Sigmoid colon (tissue), 4 donors: ENCODE results near the gene TMEM179.

Experiments
- POLR2AphosphoS5 ChIP-seq, 4 donors: sonication (generic); formaldehyde crosslinking; IDR thresholded peaks; one replicate each; pipeline ENCODE4 v1.6.1; 2017; ENCODE audit warnings: antibody characterized with exemption in 4 of 4
- TF ChIP-seq, protein P1 (sequence below), 4 experiments: fragments of 450-650 bp in 3 of 4; fragments of 200-600 bp in 1 of 4; IDR thresholded peaks; one replicate each; pipeline ENCODE4 v1.5.1; 2016 to 2019; ENCODE audit warnings: antibody characterized with exemption in 4 of 4, mild to moderate bottlenecking in 3 of 4, moderate library complexity in 2 of 4

DNA sequence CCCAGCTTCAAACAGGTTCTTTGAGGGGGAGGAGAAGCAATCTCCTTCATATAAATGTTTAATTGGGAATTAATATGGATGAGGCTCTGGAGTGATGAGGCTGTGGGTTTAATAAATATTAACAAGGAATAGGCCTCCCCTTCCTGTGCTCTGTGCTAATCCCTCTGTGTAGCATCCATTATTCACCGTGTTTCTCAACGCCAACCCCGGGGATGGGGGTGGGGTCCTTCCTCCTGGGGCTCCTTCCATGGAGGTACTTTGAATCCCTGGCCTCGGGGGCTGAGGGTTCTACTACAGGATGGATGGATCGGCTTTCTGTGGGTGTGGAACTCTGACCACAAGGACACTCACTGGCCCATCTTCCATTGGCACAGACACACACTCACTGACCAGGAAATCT is 34.9 kb upstream of the TMEM179 start:
- TF ChIP-seq, protein P1, sequence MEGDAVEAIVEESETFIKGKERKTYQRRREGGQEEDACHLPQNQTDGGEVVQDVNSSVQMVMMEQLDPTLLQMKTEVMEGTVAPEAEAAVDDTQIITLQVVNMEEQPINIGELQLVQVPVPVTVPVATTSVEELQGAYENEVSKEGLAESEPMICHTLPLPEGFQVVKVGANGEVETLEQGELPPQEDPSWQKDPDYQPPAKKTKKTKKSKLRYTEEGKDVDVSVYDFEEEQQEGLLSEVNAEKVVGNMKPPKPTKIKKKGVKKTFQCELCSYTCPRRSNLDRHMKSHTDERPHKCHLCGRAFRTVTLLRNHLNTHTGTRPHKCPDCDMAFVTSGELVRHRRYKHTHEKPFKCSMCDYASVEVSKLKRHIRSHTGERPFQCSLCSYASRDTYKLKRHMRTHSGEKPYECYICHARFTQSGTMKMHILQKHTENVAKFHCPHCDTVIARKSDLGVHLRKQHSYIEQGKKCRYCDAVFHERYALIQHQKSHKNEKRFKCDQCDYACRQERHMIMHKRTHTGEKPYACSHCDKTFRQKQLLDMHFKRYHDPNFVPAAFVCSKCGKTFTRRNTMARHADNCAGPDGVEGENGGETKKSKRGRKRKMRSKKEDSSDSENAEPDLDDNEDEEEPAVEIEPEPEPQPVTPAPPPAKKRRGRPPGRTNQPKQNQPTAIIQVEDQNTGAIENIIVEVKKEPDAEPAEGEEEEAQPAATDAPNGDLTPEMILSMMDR (IDR thresholded peaks at IDR 0.05): no peak
- no peak for TF ChIP-seq POLR2AphosphoS5 (IDR thresholded peaks at IDR 0.05)
